ENCODE results near the gene FGF10.

The FGF10 gene

GRCh38 chr5:44358421-44358820, 30.8 kb downstream of the FGF10 start:
- no peak overlapping the region for H3K9ac ChIP-seq (ENCODE audit: low read length)
- H3K9me3 ChIP-seq (ENCODE audit: control insufficient read depth, insufficient read depth, low read depth, low read length), result no peaks in the 10 kb centered on the region
- H3K4me1 ChIP-seq (ENCODE audit: control insufficient read depth, insufficient read depth, low read length), result no peaks in the 10 kb centered on the region
- H3K36me3 ChIP-seq (ENCODE audit: control insufficient read depth, insufficient read depth, low read length), result no peaks in the 10 kb centered on the region
- H3K4me3 ChIP-seq (ENCODE audit: low read depth, low read length), result no peak overlapping the region
- H3K27me3 ChIP-seq (ENCODE audit: control insufficient read depth, insufficient read depth, low read length), result no peaks in the 10 kb centered on the region
- H3K27ac ChIP-seq (ENCODE audit: low read depth, low read length), result no peak overlapping the region

- H3K9ac ChIP-seq (ENCODE audit: low read length), result no peak overlapping the region
- H3K27ac ChIP-seq (ENCODE audit: low read depth, low read length), result no peak overlapping the region
- H3K4me3 ChIP-seq (ENCODE audit: low read depth, low read length), result no peak overlapping the region
- H3K27me3 ChIP-seq (ENCODE audit: control insufficient read depth, insufficient read depth, low read length), result no peaks in the 10 kb centered on the region
- H3K36me3 ChIP-seq (ENCODE audit: control insufficient read depth, insufficient read depth, low read length), result no peaks in the 10 kb centered on the region
- H3K4me1 ChIP-seq (ENCODE audit: control insufficient read depth, insufficient read depth, low read length), result no peaks in the 10 kb centered on the region
- H3K9me3 ChIP-seq (ENCODE audit: control insufficient read depth, insufficient read depth, low read depth, low read length), result no peaks in the 10 kb centered on the region
These were observed 33.0 kb downstream of the FGF10 start for GRCh38 chr5:44356231-44356630.

- H3K27ac ChIP-seq (ENCODE audit: low read depth, low read length), result no peak overlapping the region
- H3K36me3 ChIP-seq (ENCODE audit: control insufficient read depth, insufficient read depth, low read length), result no peaks in the 10 kb centered on the region
- no peak overlapping the region for H3K9ac ChIP-seq (ENCODE audit: low read length)
- H3K27me3 ChIP-seq (ENCODE audit: control insufficient read depth, insufficient read depth, low read length), result no peaks in the 10 kb centered on the region
- no peak overlapping the region for H3K4me3 ChIP-seq (ENCODE audit: low read depth, low read length)
- H3K4me1 ChIP-seq (ENCODE audit: control insufficient read depth, insufficient read depth, low read length), result no peaks in the 10 kb centered on the region
- H3K9me3 ChIP-seq (ENCODE audit: control insufficient read depth, insufficient read depth, low read depth, low read length), result no peaks in the 10 kb centered on the region
These were observed 43.3 kb downstream of the FGF10 start for GRCh38 chr5:44345871-44346270.

- Histone ChIP-seq H3K27me3 (ENCODE audit: control insufficient read depth, insufficient read depth, low read length) (no peaks in the 10 kb centered on the region), H3K9me3 (ENCODE audit: control insufficient read depth, insufficient read depth, low read depth, low read length) (no peaks in the 10 kb centered on the region), H3K36me3 (ENCODE audit: control insufficient read depth, insufficient read depth, low read length) (no peaks in the 10 kb centered on the region), H3K4me3 (ENCODE audit: low read depth, low read length) (no peak overlapping the region), H3K9ac (ENCODE audit: low read length) (no peak overlapping the region), H3K27ac (ENCODE audit: low read depth, low read length) (no peak overlapping the region), H3K4me1 (ENCODE audit: control insufficient read depth, insufficient read depth, low read length) (peaks cover 3% of the 10 kb centered on the region; the same call in 1 of the 2 replicates)
These were observed 52.5 kb downstream of the FGF10 start for GRCh38 chr5:44336708-44337107.

- Histone ChIP-seq H3K36me3 (ENCODE audit: control insufficient read depth, insufficient read depth, low read length) (no peaks in the 10 kb centered on the region), H3K4me3 (ENCODE audit: low read depth, low read length) (no peak overlapping the region), H3K4me1 (ENCODE audit: control insufficient read depth, insufficient read depth, low read length) (peaks cover 7% of the 10 kb centered on the region; the same call in 1 of the 2 replicates), H3K9ac (ENCODE audit: low read length) (no peak overlapping the region), H3K9me3 (ENCODE audit: control insufficient read depth, insufficient read depth, low read depth, low read length) (no peaks in the 10 kb centered on the region), H3K27ac (ENCODE audit: low read depth, low read length) (no peak overlapping the region), H3K27me3 (ENCODE audit: control insufficient read depth, insufficient read depth, low read length) (no peaks in the 10 kb centered on the region)
These were observed 54.6 kb downstream of the FGF10 start for GRCh38 chr5:44334622-44335021.

GRCh38 chr5:44332285-44332971, 56.8 kb downstream of the FGF10 start:
- H3K27ac ChIP-seq (ENCODE audit: low read depth, low read length), result no peak overlapping the region
- H3K36me3 ChIP-seq (ENCODE audit: control insufficient read depth, insufficient read depth, low read length), result no peaks in the 10 kb centered on the region
- H3K9ac ChIP-seq (ENCODE audit: low read length), result no peak overlapping the region
- H3K4me3 ChIP-seq (ENCODE audit: low read depth, low read length), result no peak overlapping the region
- H3K27me3 ChIP-seq (ENCODE audit: control insufficient read depth, insufficient read depth, low read length), result no peaks in the 10 kb centered on the region
- H3K9me3 ChIP-seq (ENCODE audit: control insufficient read depth, insufficient read depth, low read depth, low read length), result no peaks in the 10 kb centered on the region
- peaks cover 16% of the 10 kb centered on the region; the same call in 1 of the 2 replicates for H3K4me1 ChIP-seq (ENCODE audit: control insufficient read depth, insufficient read depth, low read length)

- no peaks in the 10 kb centered on the region for H3K27me3 ChIP-seq (ENCODE audit: control insufficient read depth, insufficient read depth, low read length)
- no peak overlapping the region for H3K27ac ChIP-seq (ENCODE audit: low read depth, low read length)
- H3K4me1 ChIP-seq (ENCODE audit: control insufficient read depth, insufficient read depth, low read length), result peaks cover 24% of the 10 kb centered on the region; the same call in 1 of the 2 replicates
- H3K9ac ChIP-seq (ENCODE audit: low read length), result no peak overlapping the region
- H3K9me3 ChIP-seq (ENCODE audit: control insufficient read depth, insufficient read depth, low read depth, low read length), result no peaks in the 10 kb centered on the region
- no peak overlapping the region for H3K4me3 ChIP-seq (ENCODE audit: low read depth, low read length)
- no peaks in the 10 kb centered on the region for H3K36me3 ChIP-seq (ENCODE audit: control insufficient read depth, insufficient read depth, low read length)
These were observed 57.7 kb downstream of the FGF10 start for GRCh38 chr5:44331471-44332050.

- peak overlapping the region; percentile 13; the same call in 1 of the 2 replicates for H3K27ac ChIP-seq (ENCODE audit: low read depth, low read length)
- H3K36me3 ChIP-seq (ENCODE audit: control insufficient read depth, insufficient read depth, low read length), result no peaks in the 10 kb centered on the region
- no peak overlapping the region for H3K4me3 ChIP-seq (ENCODE audit: low read depth, low read length)
- peaks cover 24% of the 10 kb centered on the region; the same call in 1 of the 2 replicates for H3K4me1 ChIP-seq (ENCODE audit: control insufficient read depth, insufficient read depth, low read length)
- no peak overlapping the region for H3K9ac ChIP-seq (ENCODE audit: low read length)
- no peaks in the 10 kb centered on the region for H3K27me3 ChIP-seq (ENCODE audit: control insufficient read depth, insufficient read depth, low read length)
- H3K9me3 ChIP-seq (ENCODE audit: control insufficient read depth, insufficient read depth, low read depth, low read length), result no peaks in the 10 kb centered on the region
These were observed 59.5 kb downstream of the FGF10 start for GRCh38 chr5:44329716-44330115.

- no peaks in the 10 kb centered on the region for H3K27me3 ChIP-seq (ENCODE audit: control insufficient read depth, insufficient read depth, low read length)
- H3K4me3 ChIP-seq (ENCODE audit: low read depth, low read length), result no peak overlapping the region
- H3K9ac ChIP-seq (ENCODE audit: low read length), result no peak overlapping the region
- no peaks in the 10 kb centered on the region; the same call in 1 of the 2 replicates for H3K36me3 ChIP-seq (ENCODE audit: control insufficient read depth, insufficient read depth, low read length)
- no peak overlapping the region for H3K27ac ChIP-seq (ENCODE audit: low read depth, low read length)
- H3K4me1 ChIP-seq (ENCODE audit: control insufficient read depth, insufficient read depth, low read length), result no peaks in the 10 kb centered on the region
- H3K9me3 ChIP-seq (ENCODE audit: control insufficient read depth, insufficient read depth, low read depth, low read length), result peaks cover 14% of the 10 kb centered on the region
These were observed 68.0 kb downstream of the FGF10 start for GRCh38 chr5:44321144-44321725.

- H3K36me3 ChIP-seq (ENCODE audit: control insufficient read depth, insufficient read depth, low read length), result no peaks in the 10 kb centered on the region; the same call in 1 of the 2 replicates
- no peaks in the 10 kb centered on the region for H3K4me1 ChIP-seq (ENCODE audit: control insufficient read depth, insufficient read depth, low read length)
- H3K9me3 ChIP-seq (ENCODE audit: control insufficient read depth, insufficient read depth, low read depth, low read length), result peaks cover 14% of the 10 kb centered on the region
- H3K9ac ChIP-seq (ENCODE audit: low read length), result no peak overlapping the region
- H3K4me3 ChIP-seq (ENCODE audit: low read depth, low read length), result no peak overlapping the region
- H3K27ac ChIP-seq (ENCODE audit: low read depth, low read length), result no peak overlapping the region
- H3K27me3 ChIP-seq (ENCODE audit: control insufficient read depth, insufficient read depth, low read length), result no peaks in the 10 kb centered on the region
These were observed 69.0 kb downstream of the FGF10 start for GRCh38 chr5:44320188-44320587.

- Histone ChIP-seq H3K4me3 (ENCODE audit: low read depth, low read length) (no peak overlapping the region), H3K9ac (ENCODE audit: low read length) (no peak overlapping the region), H3K9me3 (ENCODE audit: control insufficient read depth, insufficient read depth, low read depth, low read length) (peaks cover 14% of the 10 kb centered on the region), H3K36me3 (ENCODE audit: control insufficient read depth, insufficient read depth, low read length) (no peaks in the 10 kb centered on the region; the same call in 1 of the 2 replicates), H3K27me3 (ENCODE audit: control insufficient read depth, insufficient read depth, low read length) (no peaks in the 10 kb centered on the region), H3K4me1 (ENCODE audit: control insufficient read depth, insufficient read depth, low read length) (no peaks in the 10 kb centered on the region; the same call in 1 of the 2 replicates), H3K27ac (ENCODE audit: low read depth, low read length) (no peak overlapping the region)
These were observed 70.3 kb downstream of the FGF10 start for GRCh38 chr5:44318883-44319282.

All from HUES6 (cell line).